GM19023 (cell line): Measurements from ENCODE around the gene CAD.
"Not testable (repeated sequence)": the region's sequence is repeated elsewhere in the genome, so short reads cannot be mapped to it uniquely, and the experiment has no call there.

ENCODE experiments used
- ATAC-seq: cut with Tn5 transposase; IDR thresholded peaks from one replicate; pipeline ENCODE4 v1.9.1; 2021; ENCODE audit warnings: mild to moderate bottlenecking, moderate library complexity; ENCODE audit not compliant: unreplicated experiment

CAD gene

GRCh38 chr2:27198068-27198467 is 19.1 kb upstream of the CAD start:
- ATAC-seq: not testable (repeated sequence)

GRCh38 chr2:27198627-27199026 is 18.5 kb upstream of the CAD start:
- no peak for ATAC-seq

- ATAC-seq: no peak
These were observed 17.9 kb upstream of the CAD start for GRCh38 chr2:27199241-27199640.

DNA sequence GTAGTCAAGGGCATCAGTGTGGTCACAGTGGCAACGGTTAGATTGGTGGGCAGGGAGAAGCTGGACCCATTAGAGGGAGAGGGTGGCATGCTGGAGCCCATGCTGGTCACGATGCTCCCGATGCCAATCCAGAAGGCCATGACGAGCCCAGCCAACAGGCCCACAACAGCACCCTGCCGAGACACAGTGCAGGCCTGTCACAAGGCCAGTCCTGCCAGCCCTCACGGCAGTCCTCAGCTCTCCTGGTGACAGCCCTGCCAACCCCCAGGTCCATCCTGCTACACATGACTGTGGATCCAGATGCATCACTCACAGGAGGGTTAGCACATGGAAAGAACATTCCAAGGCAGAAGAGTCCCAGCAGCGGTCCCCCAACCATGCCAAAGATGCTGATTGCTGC is 15.5 kb upstream of the CAD start:
- ATAC-seq: no peak

- no peak for ATAC-seq
These were observed 14.3 kb upstream of the CAD start for GRCh38 chr2:27202854-27203253.

DNA sequence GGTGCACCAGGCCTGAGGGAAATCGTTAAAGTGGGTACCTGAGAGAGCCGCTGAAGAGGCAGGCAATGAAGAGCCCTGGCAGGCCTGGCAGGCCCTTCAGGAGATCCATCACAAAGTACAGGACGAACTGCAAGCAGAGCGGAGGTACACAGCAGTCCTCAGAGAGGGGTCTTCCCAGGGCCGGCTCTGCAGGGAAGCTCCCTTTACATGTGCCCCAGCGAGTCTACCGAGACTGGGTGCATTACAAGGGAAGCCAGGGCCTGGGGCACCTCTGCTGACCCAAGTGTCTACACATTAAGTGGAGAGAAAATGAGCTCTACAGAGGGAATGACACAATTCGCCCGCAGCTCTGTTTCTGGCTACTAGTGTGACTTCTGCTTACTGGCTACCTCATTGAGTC is 13.4 kb upstream of the CAD start:
- no peak for ATAC-seq

GRCh38 chr2:27204566-27204965 is 12.6 kb upstream of the CAD start:
- no peak for ATAC-seq

DNA sequence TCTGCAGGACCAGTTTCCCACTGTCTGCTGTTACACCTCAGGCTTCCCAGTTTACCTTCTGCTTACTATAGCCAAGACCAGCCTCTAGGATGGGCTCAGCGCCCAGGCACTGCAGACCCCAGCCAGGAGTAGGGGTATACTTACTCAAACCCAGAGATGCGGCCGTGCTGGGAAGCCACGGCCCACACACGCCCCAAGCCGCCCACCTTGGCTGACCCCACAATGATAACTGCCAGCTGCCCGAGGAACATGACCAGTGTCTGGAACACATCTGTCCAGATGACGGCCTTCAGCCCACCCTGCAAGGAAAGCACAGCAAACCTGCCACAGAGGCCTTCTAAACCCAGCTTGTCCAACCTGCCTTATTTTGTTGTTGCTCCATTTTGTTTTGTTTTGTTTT is 12.0 kb upstream of the CAD start:
- no peak for ATAC-seq

DNA sequence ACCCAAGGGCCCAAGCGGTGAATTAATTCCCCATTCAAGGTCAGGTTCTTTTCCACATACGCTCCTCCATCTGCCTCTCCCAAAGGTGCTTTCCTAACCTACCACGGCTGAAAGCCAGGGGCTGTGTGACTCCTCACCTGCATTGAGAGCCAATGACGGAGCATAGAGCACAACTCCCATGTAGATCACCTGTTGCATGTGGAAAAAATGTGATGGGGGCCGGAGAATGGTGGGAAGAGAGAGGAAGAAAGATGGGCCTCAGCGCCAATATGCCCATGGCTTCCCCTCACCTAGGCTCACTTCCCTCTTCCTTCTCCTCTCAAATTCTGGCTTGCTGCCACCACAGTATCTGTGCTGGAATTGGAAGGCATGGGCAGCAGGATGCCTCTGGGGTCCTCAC is 10.8 kb upstream of the CAD start:
- no peak for ATAC-seq

- no peak for ATAC-seq
These were observed 8.6 kb upstream of the CAD start for GRCh38 chr2:27208486-27209050.

DNA sequence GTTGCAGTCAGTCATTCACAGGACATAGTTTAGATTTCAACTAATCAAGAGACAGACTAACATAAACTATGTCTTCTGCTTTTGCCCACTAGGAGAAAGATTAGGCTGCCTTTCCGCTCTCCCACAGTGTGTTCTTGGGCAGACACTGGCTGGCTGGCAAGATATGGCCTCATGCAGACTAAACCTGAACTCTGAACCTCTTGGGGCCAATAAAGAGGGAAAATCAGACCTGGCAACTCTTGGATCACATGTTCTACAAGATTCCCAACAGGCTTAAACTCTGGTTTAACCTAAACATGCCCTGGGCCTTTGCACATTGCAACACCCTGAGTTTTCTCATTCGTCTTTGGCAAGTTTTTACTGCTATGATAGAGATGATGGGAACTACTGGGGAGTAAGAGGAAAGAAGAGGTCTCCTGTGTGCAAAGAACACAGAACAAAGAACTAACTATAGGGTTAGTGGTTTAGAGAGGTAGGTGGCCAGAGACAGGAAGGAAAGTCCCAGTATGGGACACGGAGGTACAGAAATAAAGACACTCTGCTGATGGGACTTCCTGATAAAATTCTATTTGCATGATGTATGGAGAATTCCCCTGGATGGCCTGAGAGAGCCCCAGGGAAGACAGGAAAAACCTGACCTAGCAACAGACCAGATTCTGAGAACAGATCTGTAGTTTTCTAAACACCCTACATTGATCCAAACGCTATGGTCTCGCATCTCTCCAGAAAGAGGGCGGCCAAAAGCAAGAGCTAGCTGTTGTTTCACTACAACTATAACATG is 7.4 kb upstream of the CAD start:
- ATAC-seq: no peak

GRCh38 chr2:27211241-27211942 is 5.8 kb upstream of the CAD start:
- peak; percentile 5 for ATAC-seq

DNA sequence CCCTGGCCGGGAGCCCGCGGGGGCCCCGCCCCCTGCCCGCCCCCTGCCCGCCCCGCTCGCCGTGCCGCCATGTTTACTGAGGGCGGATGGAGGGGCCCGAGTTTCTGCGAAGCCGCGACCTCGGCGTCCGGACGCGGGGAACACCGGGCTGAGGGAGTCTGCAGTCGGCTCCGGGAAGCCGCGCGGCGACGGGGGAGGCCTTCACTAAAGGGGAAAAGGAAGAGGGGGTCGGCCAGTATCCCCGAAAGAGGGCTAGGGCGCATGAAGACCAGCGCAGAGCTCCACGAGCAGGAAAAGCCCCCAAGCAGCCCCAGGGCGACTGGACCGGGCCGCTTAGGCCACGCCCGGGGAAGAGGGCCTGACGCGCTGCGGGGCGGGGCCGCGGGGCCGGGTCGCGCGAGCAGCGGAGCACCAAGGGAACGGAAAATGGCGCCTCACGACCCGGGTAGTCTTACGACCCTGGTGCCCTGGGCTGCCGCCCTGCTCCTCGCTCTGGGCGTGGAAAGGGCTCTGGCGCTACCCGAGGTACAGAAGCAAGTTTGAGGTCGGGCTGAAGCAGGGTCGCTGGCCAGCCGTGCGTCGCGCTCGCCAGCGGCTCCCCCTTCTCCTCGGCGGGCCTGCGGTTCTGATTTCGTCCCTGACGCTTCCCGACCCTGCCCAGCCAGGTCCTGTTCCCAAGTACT is 5.1 kb upstream of the CAD start, which contains the start of the genes ATRAID and SLC5A6:
Gene ATRAID, plus strand, starts transcription at position 99 of the 683 bp plus-strand sequence. Its CDS starts 328 bp downstream, at position 427.
Gene SLC5A6, minus strand, starts transcription at position 326 of the 683 bp plus-strand sequence. CDS start 4,618 bp downstream, outside the sequence.
- ATAC-seq: peak; percentile 84

DNA sequence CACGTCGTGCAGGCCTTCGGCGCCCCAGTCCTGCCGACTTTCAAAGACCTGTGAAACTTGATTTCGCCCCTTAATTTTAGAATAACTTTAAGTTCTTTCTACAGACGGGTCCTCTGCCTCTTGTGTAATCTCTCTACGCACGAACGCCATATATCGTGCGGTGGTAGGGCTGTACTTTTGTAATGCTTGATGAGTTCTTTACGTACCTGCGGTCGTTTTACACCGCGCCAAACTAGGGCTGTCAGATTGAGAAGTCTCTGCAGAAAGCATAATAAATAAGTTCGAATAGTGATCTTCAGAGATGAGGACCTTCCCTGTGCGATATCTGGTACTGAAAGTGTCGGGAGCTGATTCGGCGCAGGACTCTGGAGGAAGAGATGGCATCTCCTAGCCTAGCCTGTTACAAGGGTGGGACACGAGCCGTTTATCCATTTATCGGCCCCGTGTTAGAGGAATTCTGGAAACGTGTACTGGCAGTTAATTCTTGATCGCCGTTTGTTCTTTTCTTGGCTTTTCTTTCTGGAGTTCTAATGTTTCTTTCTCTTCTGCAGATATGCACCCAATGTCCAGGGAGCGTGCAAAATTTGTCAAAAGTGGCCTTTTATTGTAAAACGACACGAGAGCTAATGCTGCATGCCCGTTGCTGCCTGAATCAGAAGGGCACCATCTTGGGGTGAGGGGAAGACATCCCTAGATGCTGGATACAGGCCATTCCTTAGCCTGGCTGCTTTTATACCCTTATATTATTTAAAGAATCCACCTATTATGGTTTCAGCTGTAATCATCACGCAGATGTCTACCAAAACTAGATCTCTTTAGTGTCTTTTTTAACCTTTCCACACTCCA is 4.3 kb upstream of the CAD start:
- ATAC-seq: peak; percentile 5

GRCh38 chr2:27214941-27215340 is 2.2 kb upstream of the CAD start:
- no peak for ATAC-seq

- no peak for ATAC-seq
These were observed 592 bp upstream of the CAD start for GRCh38 chr2:27216416-27217137.

- no peak for ATAC-seq
These were observed 1.4 kb downstream of the CAD start for GRCh38 chr2:27218614-27219013.

- no peak for ATAC-seq
These were observed 1.9 kb downstream of the CAD start for GRCh38 chr2:27219091-27219490.

DNA sequence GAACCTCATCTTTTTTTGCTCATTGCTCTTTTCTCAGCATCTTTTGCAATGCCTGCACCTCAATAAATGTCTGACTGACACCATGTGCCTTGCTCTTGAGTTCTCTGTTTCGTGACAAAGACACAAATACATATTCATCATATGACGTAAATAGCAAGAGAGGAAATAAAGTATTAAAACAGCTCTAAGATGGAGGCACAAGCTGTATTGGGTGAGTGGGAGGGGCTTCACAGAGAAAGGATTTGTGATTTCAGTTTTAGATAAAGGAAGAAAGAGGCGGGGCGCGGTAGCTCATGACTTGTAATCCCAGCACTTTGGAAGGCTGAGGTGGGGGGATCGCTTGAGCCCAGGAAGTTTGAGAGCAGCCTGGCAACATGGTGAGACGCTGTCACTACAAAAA is 2.9 kb downstream of the CAD start:
- ATAC-seq: no peak

- no peak for ATAC-seq
These were observed 4.0 kb downstream of the CAD start for GRCh38 chr2:27221166-27221565.
